Muscle layer of colon (tissue), 2 donors: ENCODE measurements around the gene MYH3.

Source experiments
- H3K27ac ChIP-seq: one replicate; pipeline ENCODE4 v1.7.0; 2013; ENCODE audit warnings: low read depth, mild to moderate bottlenecking, low read length, moderate library complexity
- H3K27me3 ChIP-seq, 2 donors: one replicate each; pipeline ENCODE4 v1.7.0; 2013; ENCODE audit warnings: low read length in 2 of 2, mild to moderate bottlenecking in 2 of 2; ENCODE audit not compliant: insufficient read depth in 2 of 2, control insufficient read depth in 1 of 2
- H3K36me3 ChIP-seq: one replicate; pipeline ENCODE4 v1.7.0; 2013; ENCODE audit warnings: mild to moderate bottlenecking, low read length; ENCODE audit not compliant: insufficient read depth
- H3K4me1 ChIP-seq: one replicate; pipeline ENCODE4 v1.7.0; 2013; ENCODE audit warnings: mild to moderate bottlenecking, low read length; ENCODE audit not compliant: insufficient read depth
- H3K4me3 ChIP-seq, 2 donors: one replicate each; pipeline ENCODE4 v1.7.0; 2013; ENCODE audit warnings: low read length in 2 of 2, low read depth in 1 of 2, mild to moderate bottlenecking in 1 of 2, moderate library complexity in 1 of 2
- H3K9ac ChIP-seq: one replicate; pipeline ENCODE4 v1.7.0; 2013; ENCODE audit warnings: low read length
- H3K9me3 ChIP-seq: one replicate; pipeline ENCODE4 v1.7.0; 2013; ENCODE audit warnings: mild to moderate bottlenecking, low read length
- donor health status: abdominal sarcoma.
- donor health status: Adenocarcinoma of cecum.

MYH3 gene

GRCh38 chr17:10673312-10673711 lies 16.2 kb upstream of the MYH3 start:
- Histone ChIP-seq H3K27ac (no peak overlapping the region), H3K9ac (no peak overlapping the region), H3K4me1 (no peaks in the 10 kb centered on the region), H3K4me3 (no peak overlapping the region), H3K36me3 (peaks cover 21% of the 10 kb centered on the region), H3K9me3 (no peaks in the 10 kb centered on the region), H3K27me3 (no peaks in the 10 kb centered on the region)

- H3K4me1 ChIP-seq, result no peaks in the 10 kb centered on the region
- H3K27me3 ChIP-seq, result no peaks in the 10 kb centered on the region
- no peak overlapping the region for H3K27ac ChIP-seq
- no peaks in the 10 kb centered on the region for H3K36me3 ChIP-seq
- H3K9me3 ChIP-seq, result no peaks in the 10 kb centered on the region
- H3K9ac ChIP-seq, result no peak overlapping the region
- no peak overlapping the region for H3K4me3 ChIP-seq
Measured at GRCh38 chr17:10668775-10669174, 11.7 kb upstream of the MYH3 start.

GRCh38 chr17:10666906-10667305 lies 9.8 kb upstream of the MYH3 start:
- H3K36me3 ChIP-seq, result no peaks in the 10 kb centered on the region
- H3K27me3 ChIP-seq, result no peaks in the 10 kb centered on the region
- no peak overlapping the region for H3K9ac ChIP-seq
- no peak overlapping the region for H3K27ac ChIP-seq
- H3K4me3 ChIP-seq, result no peak overlapping the region
- H3K4me1 ChIP-seq, result no peaks in the 10 kb centered on the region
- no peaks in the 10 kb centered on the region for H3K9me3 ChIP-seq

GRCh38 chr17:10664571-10664970 lies 7.5 kb upstream of the MYH3 start:
- no peaks in the 10 kb centered on the region for H3K4me1 ChIP-seq
- no peaks in the 10 kb centered on the region for H3K9me3 ChIP-seq
- H3K27ac ChIP-seq, result no peak overlapping the region

GRCh38 chr17:10663231-10663630 lies 6.1 kb upstream of the MYH3 start:
- H3K27ac ChIP-seq, result no peak overlapping the region

More at GRCh38 chr17:10664571-10664970, 7.5 kb upstream of the MYH3 start:
- Histone ChIP-seq H3K36me3 (no peaks in the 10 kb centered on the region), H3K9ac (no peak overlapping the region), H3K4me3 (no peak overlapping the region), H3K27me3 (no peaks in the 10 kb centered on the region)

GRCh38 chr17:10661437-10661836 lies 4.3 kb upstream of the MYH3 start:
- no peak overlapping the region for H3K4me3 ChIP-seq
- H3K9me3 ChIP-seq, result no peaks in the 10 kb centered on the region
- no peaks in the 10 kb centered on the region for H3K27me3 ChIP-seq
- no peaks in the 10 kb centered on the region for H3K4me1 ChIP-seq
- H3K9ac ChIP-seq, result no peak overlapping the region
- no peak overlapping the region for H3K27ac ChIP-seq
- peaks cover 5% of the 10 kb centered on the region for H3K36me3 ChIP-seq

More at GRCh38 chr17:10663231-10663630, 6.1 kb upstream of the MYH3 start:
- Histone ChIP-seq H3K4me3 (no peak overlapping the region), H3K4me1 (no peaks in the 10 kb centered on the region), H3K27me3 (no peaks in the 10 kb centered on the region), H3K9ac (no peak overlapping the region), H3K9me3 (no peaks in the 10 kb centered on the region), H3K36me3 (peaks cover 5% of the 10 kb centered on the region)

GRCh38 chr17:10657879-10658278 lies 770 bp upstream of the MYH3 start:
- Histone ChIP-seq H3K36me3 (peaks cover 5% of the 10 kb centered on the region), H3K27ac (no peak overlapping the region), H3K4me1 (no peaks in the 10 kb centered on the region), H3K27me3 (no peaks in the 10 kb centered on the region), H3K9ac (no peak overlapping the region), H3K9me3 (no peaks in the 10 kb centered on the region), H3K4me3 (no peak overlapping the region)

- no peak overlapping the region for H3K9ac ChIP-seq
- no peaks in the 10 kb centered on the region for H3K27me3 ChIP-seq
- no peaks in the 10 kb centered on the region for H3K4me1 ChIP-seq
- H3K36me3 ChIP-seq, result peaks cover 1% of the 10 kb centered on the region
- no peak overlapping the region for H3K27ac ChIP-seq
- H3K9me3 ChIP-seq, result no peaks in the 10 kb centered on the region
- H3K4me3 ChIP-seq, result no peak overlapping the region
Measured at GRCh38 chr17:10653987-10654386, 3.1 kb downstream of the MYH3 start.

- no peak overlapping the region for H3K27ac ChIP-seq
- H3K4me3 ChIP-seq, result no peak overlapping the region
- no peaks in the 10 kb centered on the region for H3K36me3 ChIP-seq
- H3K9me3 ChIP-seq, result no peaks in the 10 kb centered on the region
- H3K27me3 ChIP-seq, result no peaks in the 10 kb centered on the region
- H3K4me1 ChIP-seq, result no peaks in the 10 kb centered on the region
- no peak overlapping the region for H3K9ac ChIP-seq
Measured at GRCh38 chr17:10652984-10653659, 4.0 kb downstream of the MYH3 start.

- Histone ChIP-seq H3K27me3 (no peaks in the 10 kb centered on the region), H3K36me3 (no peaks in the 10 kb centered on the region), H3K4me3 (no peak overlapping the region), H3K9me3 (no peaks in the 10 kb centered on the region), H3K9ac (no peak overlapping the region), H3K4me1 (no peaks in the 10 kb centered on the region), H3K27ac (no peak overlapping the region)
Measured at GRCh38 chr17:10651927-10652326, 5.2 kb downstream of the MYH3 start.

GRCh38 chr17:10649602-10650001 lies 7.5 kb downstream of the MYH3 start:
- peaks cover 4% of the 10 kb centered on the region for H3K4me1 ChIP-seq
- no peak overlapping the region for H3K9ac ChIP-seq
- peaks cover 2% of the 10 kb centered on the region for H3K36me3 ChIP-seq
- no peaks in the 10 kb centered on the region for H3K9me3 ChIP-seq
- H3K4me3 ChIP-seq, result no peak overlapping the region
- no peak overlapping the region for H3K27ac ChIP-seq
- no peaks in the 10 kb centered on the region for H3K27me3 ChIP-seq

GRCh38 chr17:10648956-10649355 lies 8.2 kb downstream of the MYH3 start:
- Histone ChIP-seq H3K9ac (no peak overlapping the region), H3K27ac (no peak overlapping the region), H3K4me1 (peaks cover 4% of the 10 kb centered on the region), H3K9me3 (no peaks in the 10 kb centered on the region), H3K36me3 (peaks cover 7% of the 10 kb centered on the region), H3K4me3 (no peak overlapping the region), H3K27me3 (no peaks in the 10 kb centered on the region)
